Medulla oblongata (tissue), 1 donor: ENCODE data around the gene NAPSA.
A peak's percentile ranks its signal among the peaks of the same experiment; 100 is the strongest.
"Not testable (repeated sequence)": the region's sequence is repeated elsewhere in the genome, so short reads cannot be mapped to it uniquely, and the experiment has no call there.

Experiments used
- DNase-seq: peaks from one replicate; pipeline ENCODE4 v3.0.0-alpha.2; 2015; ENCODE audit errors: extremely low spot score

The NAPSA gene

GRCh38 chr19:50361290-50362029 lies 4.0 kb downstream of the NAPSA start:
- no peak for DNase-seq

- no peak for DNase-seq
Measured at GRCh38 chr19:50359328-50359818, 6.1 kb downstream of the NAPSA start.

- DNase-seq, result peak; percentile 73
Measured at GRCh38 chr19:50358483-50359327, 6.7 kb downstream of the NAPSA start.

GRCh38 chr19:50357178-50358100 lies 8.0 kb downstream of the NAPSA start:
- peak; percentile 88 for DNase-seq

- DNase-seq, result no peak
Measured at GRCh38 chr19:50356691-50357177, 8.7 kb downstream of the NAPSA start.

GRCh38 chr19:50353487-50353880 lies 12.0 kb downstream of the NAPSA start:
- not testable (repeated sequence) for DNase-seq

GRCh38 chr19:50352242-50352641 lies 13.2 kb downstream of the NAPSA start:
- no peak for DNase-seq

- DNase-seq, result no peak
Measured at GRCh38 chr19:50349277-50350057, 16.0 kb downstream of the NAPSA start.

GRCh38 chr19:50347089-50347581 lies 18.3 kb downstream of the NAPSA start:
- DNase-seq, result not testable (repeated sequence)

- DNase-seq, result peak; percentile 79
Measured at GRCh38 chr19:50344661-50345318, 20.6 kb downstream of the NAPSA start.

- peak; percentile 57 for DNase-seq
Measured at GRCh38 chr19:50341091-50341564, 24.3 kb downstream of the NAPSA start.

- DNase-seq, result no peak
Measured at GRCh38 chr19:50340331-50340730, 25.1 kb downstream of the NAPSA start.

GRCh38 chr19:50337031-50337430 lies 28.4 kb downstream of the NAPSA start:
- DNase-seq, result not testable (repeated sequence)

GRCh38 chr19:50334741-50335421 lies 30.6 kb downstream of the NAPSA start:
- no peak for DNase-seq

GRCh38 chr19:50333737-50334617 lies 31.5 kb downstream of the NAPSA start:
- no peak for DNase-seq

GRCh38 chr19:50333235-50333736 lies 32.2 kb downstream of the NAPSA start:
- peak; percentile 96 for DNase-seq

- peak; percentile 65 for DNase-seq
Measured at GRCh38 chr19:50332244-50333038, 33.0 kb downstream of the NAPSA start.
